HuH-7 (cell line): ENCODE measurements around the gene CLPX.
"Not testable (repeated sequence)": the region's sequence is repeated elsewhere in the genome, so short reads cannot be mapped to it uniquely, and the experiment has no call there.

Experiments used
- DNase-seq: peaks from one replicate; pipeline ENCODE4 v3.0.0; 2011; ENCODE audit warnings: low spot score

CLPX gene

DNA sequence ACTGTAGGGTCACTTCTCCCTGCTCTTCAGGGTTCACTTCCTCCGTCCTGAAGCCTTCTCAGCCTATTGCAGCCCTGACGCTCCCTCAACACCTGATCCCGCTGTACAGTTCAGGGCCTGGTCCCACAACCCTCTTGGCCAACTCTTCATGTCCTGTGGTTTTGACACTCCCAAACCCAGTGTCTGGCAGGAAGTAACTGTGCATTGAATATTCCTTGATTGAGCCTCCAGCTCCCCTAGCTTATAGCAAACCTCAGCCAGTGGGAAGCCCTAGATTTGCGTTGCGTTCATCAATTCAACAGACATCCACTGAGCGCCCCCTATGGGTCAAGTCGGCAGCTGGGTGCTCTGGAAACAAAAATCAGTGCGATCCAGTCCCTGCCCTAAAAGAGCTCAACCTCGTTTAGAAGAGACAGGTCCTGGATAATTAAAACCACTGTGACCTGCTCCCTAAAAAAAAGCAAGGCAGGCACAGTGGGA lies 83.7 kb downstream of the CLPX start:
- DNase-seq, result peak; percentile 94

- no peak for DNase-seq
These were observed 84.7 kb downstream of the CLPX start for GRCh38 chr15:65100442-65100841.

DNA sequence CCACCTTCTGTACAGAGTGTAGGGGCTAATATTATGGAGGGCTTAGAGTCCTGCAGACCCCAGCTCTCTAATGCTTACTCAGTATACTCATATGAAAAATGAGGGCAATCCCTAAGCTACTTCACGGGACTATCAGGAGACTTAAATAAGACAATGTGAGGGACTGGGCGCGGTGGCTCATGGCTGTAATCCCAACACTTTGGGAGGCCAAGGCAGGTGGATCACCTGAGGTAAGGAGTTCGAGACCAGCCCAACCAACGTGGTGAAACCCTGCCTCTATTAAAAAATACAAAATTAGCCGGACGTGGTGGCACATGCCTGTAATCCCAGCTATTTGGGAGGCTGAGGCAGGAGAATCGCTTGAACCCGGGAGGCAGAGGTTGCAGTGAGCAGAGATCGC lies 85.3 kb downstream of the CLPX start:
- DNase-seq, result not testable (repeated sequence)

GRCh38 chr15:65099336-65099735 lies 85.8 kb downstream of the CLPX start:
- DNase-seq, result no peak
